H1 (cell line): ENCODE data around the gene LRRTM4. TPM values are rescaled to one million over a fixed set of nuclear protein-coding genes. Genes with fewer than 3 reads are reported as not detected.

Experiments used
- JUND ChIP-seq: IDR thresholded peaks from 2 replicates; pipeline ENCODE4 v1.6.1; 2011; ENCODE audit warnings: mild to moderate bottlenecking, improper control_type of control experiment, low read length
- RXRA ChIP-seq: IDR thresholded peaks from 2 replicates; pipeline ENCODE4 v1.6.1; 2011; ENCODE audit warnings: low read depth, mild to moderate bottlenecking, low read length, moderate library complexity; ENCODE audit not compliant: insufficient read depth
- TBP ChIP-seq: IDR thresholded peaks from 2 replicates; pipeline ENCODE4 v1.6.1; 2011; ENCODE audit warnings: low read depth, low read length, improper control_type of control experiment
- TCF12 ChIP-seq: IDR thresholded peaks from 2 replicates; pipeline ENCODE4 v1.6.1; 2011; ENCODE audit warnings: low read depth, mild to moderate bottlenecking, low read length
- polyA plus RNA-seq, 7 experiments: library from polyadenylated mRNA; depleted of rRNA in 3 of 7; stranded (reverse) in 5 of 7; unstranded in 2 of 7; fragments of >200 nt in 5 of 7; fragments of 200-250 nt in 2 of 7; gene quantifications; 1 replicate in 5 of 7; 2 replicates in 1 of 7; 4 replicates in 1 of 7; pipeline versions ENCODE4 v1.2.1 to v1.2.3, GENCODE V29; 2011 to 2013; ENCODE audit warnings: missing spikeins in 2 of 7, mixed read lengths in 2 of 7
- total RNA-seq: library from RNA; stranded (reverse); fragmentation: NEBNext Ultra II Directional; extraction: Animal tissue kit (Norgen Biotek cat#: 25700); gene quantifications from 2 replicates; pipeline ENCODE4 v1.2.1, GENCODE V29; 2021

LRRTM4 gene
- total and polyA plus RNA-seq, 2 of the 8 experiments (the other 6 are each of a cell fraction or from before 2014, with no cell fraction given), result 3.6 to 9.5 TPM

- no peak for TF ChIP-seq RXRA
- no peak for TF ChIP-seq TBP
- TF ChIP-seq TCF12, result no peak
- TF ChIP-seq JUND, result no peak
- TF ChIP-seq, all 59 proteins: peak for 0
These were observed 592.0 kb downstream of the LRRTM4 start (continued) for GRCh38 chr2:76930056-76930744.
